GM21423 (cell line): Measurements from ENCODE around the gene SSTR1.

Source experiments
- ATAC-seq: cut with Tn5 transposase; IDR thresholded peaks from one replicate; pipeline ENCODE4 v1.9.1; 2021; ENCODE audit warnings: mild to moderate bottlenecking, moderate library complexity; ENCODE audit not compliant: unreplicated experiment

SSTR1 gene

DNA sequence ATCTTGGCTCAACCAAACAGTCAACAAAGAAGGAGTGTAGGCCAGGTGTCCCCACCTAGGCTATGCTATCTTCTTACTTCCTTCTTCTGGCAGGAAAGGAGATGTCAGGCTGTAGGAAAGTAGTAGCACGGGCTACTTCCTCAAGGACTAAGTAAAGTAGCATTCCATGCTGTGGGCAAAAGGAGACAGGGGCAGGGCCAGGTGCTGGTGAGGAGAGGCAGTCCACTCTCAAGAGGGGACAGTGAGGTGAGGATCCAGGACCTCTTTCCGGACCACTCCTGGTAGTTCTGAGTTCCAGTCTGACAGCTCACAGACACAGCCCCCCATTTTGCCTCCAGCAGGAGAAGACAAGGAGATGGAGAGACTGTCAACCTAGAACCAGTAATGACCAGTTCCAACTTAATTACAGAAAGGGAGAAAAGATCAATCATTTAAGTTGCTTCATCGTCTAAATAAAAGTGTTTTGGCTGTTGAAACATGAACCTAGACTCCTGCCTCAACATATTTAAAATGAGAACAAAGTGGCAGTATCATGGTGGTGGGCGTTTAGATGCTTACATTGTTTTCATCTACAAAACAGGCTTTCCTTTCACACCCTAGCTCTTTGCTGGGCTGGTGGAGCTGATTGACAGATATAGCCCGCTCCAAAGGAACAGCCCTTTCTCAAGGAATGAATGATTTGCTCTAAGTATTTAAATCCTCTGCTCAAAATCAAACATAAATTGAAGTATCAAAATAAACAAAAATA lies 5.1 kb upstream of the SSTR1 start:
- ATAC-seq = no peak

GRCh38 chr14:38203929-38204718 lies 3.6 kb upstream of the SSTR1 start:
- no peak for ATAC-seq

DNA sequence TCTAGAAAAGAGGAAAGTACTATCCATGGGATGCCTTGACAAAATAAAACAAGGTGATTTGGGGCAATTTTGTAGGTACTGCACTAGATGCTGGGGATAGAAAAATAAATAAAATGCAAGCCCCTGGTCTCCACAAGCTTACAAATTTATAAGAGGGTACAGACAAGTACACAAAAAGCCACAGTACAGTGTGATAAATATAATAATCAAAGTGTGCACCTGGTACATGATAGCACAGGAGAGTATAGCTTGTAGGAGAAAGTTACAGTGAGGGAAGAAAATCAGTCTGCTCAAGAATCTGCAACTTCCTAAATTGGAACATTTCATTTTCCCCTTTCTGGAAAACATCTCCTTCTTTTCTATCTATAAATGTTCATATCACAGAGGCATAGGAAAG lies 3.0 kb upstream of the SSTR1 start:
- no peak for ATAC-seq

DNA sequence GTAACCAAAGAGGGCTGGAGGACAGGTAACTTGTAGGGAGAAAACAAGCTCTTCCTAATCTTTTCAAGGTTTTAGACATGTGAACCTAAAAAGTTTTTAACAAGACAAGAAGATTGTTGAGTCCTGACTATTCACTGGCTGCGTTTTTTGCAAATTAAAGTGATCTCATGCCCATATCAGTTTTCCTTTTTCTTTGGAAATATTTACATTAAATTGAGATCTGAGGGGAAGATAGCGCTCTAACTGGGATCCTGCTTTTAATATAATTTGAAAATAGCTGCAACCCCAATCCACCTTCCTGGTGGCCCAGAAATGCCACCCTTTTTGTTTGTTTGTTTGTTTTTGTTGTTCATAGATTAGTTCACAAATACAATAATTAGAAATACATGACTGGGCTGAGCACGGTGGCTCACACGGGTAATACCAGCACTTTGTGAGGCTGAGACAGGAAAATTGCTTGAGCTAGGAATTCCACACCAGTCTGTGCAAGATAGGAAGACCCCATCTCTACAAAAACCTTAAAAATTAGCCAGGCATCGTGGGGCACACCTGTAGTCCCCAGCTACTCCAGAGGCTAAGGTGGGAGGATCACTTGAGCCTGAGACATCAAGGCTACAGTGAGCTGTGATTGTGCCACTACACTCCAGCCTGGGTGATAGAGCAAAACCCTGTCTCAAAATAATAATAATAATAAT lies 2.4 kb upstream of the SSTR1 start:
- ATAC-seq = no peak

GRCh38 chr14:38205949-38206665 lies 1.6 kb upstream of the SSTR1 start:
- no peak for ATAC-seq

DNA sequence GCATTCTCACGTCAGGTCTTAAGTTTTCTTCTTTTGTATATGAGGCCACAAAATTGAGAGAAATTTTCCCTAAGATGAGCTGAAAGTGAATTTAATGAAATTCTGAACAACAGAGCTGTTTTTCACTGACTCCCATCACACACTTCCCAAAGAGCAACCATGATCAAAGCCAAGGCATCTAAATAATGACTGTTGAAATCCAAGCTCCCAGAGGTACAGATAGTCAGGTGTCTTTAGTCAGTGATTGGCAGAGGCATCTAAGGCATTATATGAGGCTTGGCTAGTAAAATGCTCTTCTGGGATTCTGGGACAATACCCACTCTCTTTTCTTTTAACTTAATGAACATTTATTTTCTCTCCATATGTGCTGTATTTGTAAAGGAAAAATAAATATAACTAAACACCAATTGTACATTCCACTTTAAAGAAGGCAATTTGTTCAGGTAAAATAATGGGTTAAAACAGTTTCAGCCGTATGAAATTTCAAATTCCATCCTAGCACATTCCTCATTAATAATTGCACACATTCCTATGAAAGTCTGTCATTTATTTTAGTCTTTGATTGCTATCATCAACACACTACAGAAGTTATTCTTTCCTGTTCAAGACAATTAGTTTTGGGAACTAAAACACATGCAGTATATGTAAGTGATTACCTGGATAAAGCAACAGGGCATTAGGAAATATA lies 871 bp upstream of the SSTR1 start:
- no peak for ATAC-seq

GRCh38 chr14:38207377-38207735 lies 348 bp upstream of the SSTR1 start:
- ATAC-seq = no peak

DNA sequence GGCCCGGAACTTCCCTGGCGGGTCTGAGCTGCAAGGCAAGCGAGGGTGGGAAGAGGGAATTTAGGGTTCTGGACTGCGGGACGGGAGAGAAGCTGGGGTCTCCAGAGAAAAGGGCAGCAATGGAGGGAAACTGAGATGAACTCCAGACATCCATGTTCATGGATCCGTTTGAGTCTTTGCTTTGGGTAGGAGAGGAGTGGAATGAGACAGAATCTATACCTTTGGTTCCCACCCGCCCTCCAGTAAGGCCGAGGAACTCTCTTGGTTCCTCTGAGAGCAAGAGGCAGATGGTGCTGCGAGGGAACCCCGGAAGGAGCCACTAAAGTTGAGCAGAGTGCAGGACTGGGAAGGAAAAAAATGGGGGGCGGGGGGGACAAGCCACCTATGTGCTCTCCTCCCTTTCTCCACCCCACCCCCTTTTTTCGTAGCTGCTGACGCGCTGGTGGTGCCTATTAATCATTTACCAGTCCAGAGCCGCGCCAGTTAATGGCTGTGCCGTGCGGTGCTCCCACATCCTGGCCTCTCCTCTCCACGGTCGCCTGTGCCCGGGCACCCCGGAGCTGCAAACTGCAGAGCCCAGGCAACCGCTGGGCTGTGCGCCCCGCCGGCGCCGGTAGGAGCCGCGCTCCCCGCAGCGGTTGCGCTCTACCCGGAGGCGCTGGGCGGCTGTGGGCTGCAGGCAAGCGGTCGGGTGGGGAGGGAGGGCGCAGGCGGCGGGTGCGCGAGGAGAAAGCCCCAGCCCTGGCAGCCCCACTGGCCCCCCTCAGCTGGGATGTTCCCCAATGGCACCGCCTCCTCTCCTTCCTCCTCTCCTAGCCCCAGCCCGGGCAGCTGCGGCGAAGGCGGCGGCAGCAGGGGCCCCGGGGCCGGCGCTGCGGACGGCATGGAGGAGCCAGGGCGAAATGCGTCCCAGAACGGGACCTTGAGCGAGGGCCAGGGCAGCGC lies 1.2 kb downstream of the SSTR1 start:
- ATAC-seq = no peak

GRCh38 chr14:38209572-38210557 lies 2.2 kb downstream of the SSTR1 start:
- no peak for ATAC-seq

DNA sequence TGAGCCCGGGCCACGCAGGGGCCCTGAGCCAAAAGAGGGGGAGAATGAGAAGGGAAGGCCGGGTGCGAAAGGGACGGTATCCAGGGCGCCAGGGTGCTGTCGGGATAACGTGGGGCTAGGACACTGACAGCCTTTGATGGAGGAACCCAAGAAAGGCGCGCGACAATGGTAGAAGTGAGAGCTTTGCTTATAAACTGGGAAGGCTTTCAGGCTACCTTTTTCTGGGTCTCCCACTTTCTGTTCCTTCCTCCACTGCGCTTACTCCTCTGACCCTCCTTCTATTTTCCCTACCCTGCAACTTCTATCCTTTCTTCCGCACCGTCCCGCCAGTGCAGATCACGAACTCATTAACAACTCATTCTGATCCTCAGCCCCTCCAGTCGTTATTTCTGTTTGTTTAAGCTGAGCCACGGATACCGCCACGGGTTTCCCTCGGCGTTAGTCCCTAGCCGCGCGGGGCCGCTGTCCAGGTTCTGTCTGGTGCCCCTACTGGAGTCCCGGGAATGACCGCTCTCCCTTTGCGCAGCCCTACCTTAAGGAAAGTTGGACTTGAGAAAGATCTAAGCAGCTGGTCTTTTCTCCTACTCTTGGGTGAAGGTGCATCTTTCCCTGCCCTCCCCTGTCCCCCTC lies 3.0 kb downstream of the SSTR1 start:
- ATAC-seq = no peak

GRCh38 chr14:38211255-38211735 lies 3.6 kb downstream of the SSTR1 start:
- no peak for ATAC-seq

GRCh38 chr14:38212111-38212510 lies 4.4 kb downstream of the SSTR1 start:
- no peak for ATAC-seq

DNA sequence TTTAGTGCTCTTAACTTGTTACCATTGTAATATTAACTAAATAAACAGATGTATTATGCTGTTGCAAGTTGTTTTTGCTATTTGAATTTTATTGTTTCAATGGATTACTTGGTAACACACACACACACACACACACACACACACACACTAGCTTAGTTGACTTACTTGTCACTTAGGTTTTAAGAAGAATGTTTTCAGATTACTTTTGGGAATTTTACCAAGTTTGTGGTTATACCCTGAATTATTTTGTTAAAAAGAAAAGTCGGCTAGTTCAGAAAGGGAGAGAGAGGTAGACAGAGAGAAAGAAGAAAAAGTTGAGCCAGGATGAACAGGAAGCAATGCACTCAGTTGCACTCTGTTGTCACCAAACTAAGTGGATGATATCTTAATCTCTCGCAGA lies 5.3 kb downstream of the SSTR1 start:
- no peak for ATAC-seq

- ATAC-seq = no peak
These were observed 9.8 kb downstream of the SSTR1 start for GRCh38 chr14:38217553-38217952.

DNA sequence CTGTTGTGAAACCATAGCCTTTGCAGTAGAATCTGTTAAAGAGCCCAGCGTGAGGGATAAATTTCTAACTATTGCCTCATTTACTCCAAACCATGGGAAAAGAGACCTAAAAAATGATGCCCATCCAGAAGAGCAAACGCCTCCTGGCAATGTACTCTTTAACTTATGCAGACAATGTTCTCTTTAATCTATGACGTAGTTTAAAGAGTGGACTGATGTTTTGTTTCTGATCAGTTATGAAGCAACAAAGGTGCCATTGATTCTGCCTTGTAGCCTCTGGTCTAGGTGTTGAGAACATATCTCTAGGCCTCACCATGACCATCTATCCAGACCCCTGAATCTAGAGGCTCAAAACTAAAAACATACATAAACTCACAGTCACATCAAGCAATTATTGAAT lies 13.4 kb downstream of the SSTR1 start:
- no peak for ATAC-seq

GRCh38 chr14:38224338-38224737 lies 16.6 kb downstream of the SSTR1 start:
- ATAC-seq = no peak

DNA sequence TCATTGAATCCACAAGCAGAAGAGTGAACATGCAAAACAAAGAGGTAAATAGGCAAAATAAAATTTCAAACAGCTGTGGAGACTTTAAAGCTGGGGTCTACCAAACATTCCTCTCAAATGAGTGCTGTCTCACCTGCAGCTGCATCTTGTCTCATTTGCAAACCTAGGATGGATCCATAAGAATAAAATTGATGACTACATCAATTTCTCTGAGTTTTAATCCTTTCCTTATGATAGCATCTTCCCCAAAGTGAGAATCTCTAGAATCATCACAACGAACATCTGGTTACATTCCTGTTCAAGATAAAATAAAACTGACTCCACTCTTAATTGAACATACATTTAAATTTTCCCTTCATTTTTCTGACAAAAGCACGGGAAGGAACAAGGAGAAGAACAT lies 18.2 kb downstream of the SSTR1 start:
- ATAC-seq = no peak

DNA sequence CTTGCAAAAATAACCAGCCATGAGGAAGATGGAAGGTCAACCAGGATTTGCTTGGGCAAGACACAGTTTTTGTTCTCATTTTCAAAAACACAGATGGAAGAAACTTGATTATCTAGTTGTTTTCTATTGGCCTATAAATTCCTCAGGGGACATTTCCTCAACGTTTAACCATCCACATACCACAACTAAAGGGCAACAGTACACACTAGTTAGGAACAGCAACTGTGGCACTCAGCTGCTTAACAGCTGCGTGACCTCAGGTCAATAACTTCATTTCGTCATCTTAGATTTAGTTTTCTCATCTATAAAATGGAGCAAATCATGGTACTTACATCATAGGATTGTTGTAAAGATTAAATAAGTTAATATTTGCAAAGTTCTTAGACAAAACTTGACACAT lies 18.7 kb downstream of the SSTR1 start:
- no peak for ATAC-seq
